Measurements from ENCODE around the gene CAMK2D. TPM values are rescaled to one million over a fixed set of nuclear protein-coding genes. Genes with fewer than 3 reads are reported as not detected.

Gene CAMK2D
- total and polyA plus RNA-seq, 2 donors (not counting 1 experiment from before 2014, with no cell fraction given) = 120 to 262 TPM

GRCh38 chr4:113760094-113760794 lies 1.3 kb downstream of the CAMK2D start:
- H3K79me2 ChIP-seq (ENCODE audit: control insufficient read depth, insufficient read depth, low read length) = peaks cover 56% of the 10 kb centered on the region
- H2AFZ ChIP-seq (ENCODE audit: low read length) = peak overlapping the region; percentile 37
- H3K9ac ChIP-seq (ENCODE audit: insufficient read depth, low read length) = peak overlapping the region; percentile 91
- DNase-seq (ENCODE audit: low read depth in 2 of 2) = peak; percentile 59 to 67
- peaks cover 4% of the 10 kb centered on the region for H3K4me1 ChIP-seq (ENCODE audit: control insufficient read depth, extremely low read depth, insufficient read depth, low read length)
- TF ChIP-seq EZH2 (IDR thresholded peaks at IDR 0.05; ENCODE audit: low read length, missing control alignments) (no peak), CTCF (conservative IDR thresholded peaks at IDR 0.05 in 1 of 2, IDR thresholded peaks at IDR 0.05 in 1 of 2; ENCODE audit: low read depth in 1 of 2, low read length in 2 of 2) (no peak)
- H3K27me3 ChIP-seq (ENCODE audit: control insufficient read depth, insufficient read depth, low read length) = no peaks in the 10 kb centered on the region
- H4K20me1 ChIP-seq (ENCODE audit: control insufficient read depth, extremely low read depth, insufficient read depth, low read length) = no peaks in the 10 kb centered on the region
- no peaks in the 10 kb centered on the region for H3K36me3 ChIP-seq (ENCODE audit: control insufficient read depth, insufficient read depth, low read length)
- no peaks in the 10 kb centered on the region for H3K9me3 ChIP-seq (ENCODE audit: control insufficient read depth, insufficient read depth, low read depth, low read length)
- H3K4me2 ChIP-seq (ENCODE audit: extremely low read depth, insufficient read depth, low read length) = peak overlapping the region; percentile 88
- H3K27ac ChIP-seq (ENCODE audit: insufficient read depth, low read length) = peak overlapping the region; percentile 99
- peak overlapping the region; percentile 80 to 95 (median 90) for H3K4me3 ChIP-seq (replicated peaks in 1 of 4; ENCODE audit: control extremely low read depth in 1 of 4, insufficient read depth in 1 of 4, low read depth in 3 of 4, low read length in 4 of 4)

GRCh38 chr4:113759696-113760093 lies 1.8 kb downstream of the CAMK2D start:
- H3K9ac ChIP-seq (ENCODE audit: insufficient read depth, low read length) = peak overlapping the region; percentile 91
- peak overlapping the region; percentile 88 for H3K4me2 ChIP-seq (ENCODE audit: extremely low read depth, insufficient read depth, low read length)
- no peaks in the 10 kb centered on the region for H3K36me3 ChIP-seq (ENCODE audit: control insufficient read depth, insufficient read depth, low read length)
- H3K4me1 ChIP-seq (ENCODE audit: control insufficient read depth, extremely low read depth, insufficient read depth, low read length) = peaks cover 4% of the 10 kb centered on the region
- peaks cover 61% of the 10 kb centered on the region for H3K79me2 ChIP-seq (ENCODE audit: control insufficient read depth, insufficient read depth, low read length)
- no peaks in the 10 kb centered on the region for H3K9me3 ChIP-seq (ENCODE audit: control insufficient read depth, insufficient read depth, low read depth, low read length)
- peak; percentile 20 to 33 for DNase-seq (ENCODE audit: low read depth in 2 of 2)
- H3K27me3 ChIP-seq (ENCODE audit: control insufficient read depth, insufficient read depth, low read length) = no peaks in the 10 kb centered on the region
- H3K4me3 ChIP-seq (replicated peaks in 1 of 4; ENCODE audit: control extremely low read depth in 1 of 4, insufficient read depth in 1 of 4, low read depth in 3 of 4, low read length in 4 of 4) = peak overlapping the region; percentile 80 to 95 (median 90)
- no peak overlapping the region for H2AFZ ChIP-seq (ENCODE audit: low read length)
- no peak for TF ChIP-seq EZH2 (IDR thresholded peaks at IDR 0.05; ENCODE audit: low read length, missing control alignments)
- no peak for TF ChIP-seq CTCF (conservative IDR thresholded peaks at IDR 0.05 in 1 of 2, IDR thresholded peaks at IDR 0.05 in 1 of 2; ENCODE audit: low read depth in 1 of 2, low read length in 2 of 2)
- H4K20me1 ChIP-seq (ENCODE audit: control insufficient read depth, extremely low read depth, insufficient read depth, low read length) = no peaks in the 10 kb centered on the region
- H3K27ac ChIP-seq (ENCODE audit: insufficient read depth, low read length) = peak overlapping the region; percentile 99

- DNase-seq (ENCODE audit: low read depth in 2 of 2) = peak in 1 of 2 donors; percentile 87
- Histone ChIP-seq H3K27ac (ENCODE audit: insufficient read depth, low read length) (peak overlapping the region; percentile 99), H3K36me3 (ENCODE audit: control insufficient read depth, insufficient read depth, low read length) (no peaks in the 10 kb centered on the region), H2AFZ (ENCODE audit: low read length) (no peak overlapping the region), H3K4me1 (ENCODE audit: control insufficient read depth, extremely low read depth, insufficient read depth, low read length) (peaks cover 4% of the 10 kb centered on the region), H4K20me1 (ENCODE audit: control insufficient read depth, extremely low read depth, insufficient read depth, low read length) (no peaks in the 10 kb centered on the region), H3K27me3 (ENCODE audit: control insufficient read depth, insufficient read depth, low read length) (no peaks in the 10 kb centered on the region), H3K9me3 (ENCODE audit: control insufficient read depth, insufficient read depth, low read depth, low read length) (no peaks in the 10 kb centered on the region), H3K79me2 (ENCODE audit: control insufficient read depth, insufficient read depth, low read length) (peaks cover 72% of the 10 kb centered on the region), H3K9ac (ENCODE audit: insufficient read depth, low read length) (peak overlapping the region; percentile 36), H3K4me2 (ENCODE audit: extremely low read depth, insufficient read depth, low read length) (peak overlapping the region; percentile 88), H3K4me3 (replicated peaks in 1 of 4; ENCODE audit: control extremely low read depth in 1 of 4, insufficient read depth in 1 of 4, low read depth in 3 of 4, low read length in 4 of 4) (peak overlapping the region; percentile 80 to 95 (median 90))
- TF ChIP-seq CTCF (conservative IDR thresholded peaks at IDR 0.05 in 1 of 2, IDR thresholded peaks at IDR 0.05 in 1 of 2; ENCODE audit: low read depth in 1 of 2, low read length in 2 of 2) (no peak), EZH2 (IDR thresholded peaks at IDR 0.05; ENCODE audit: low read length, missing control alignments) (no peak)
Measured at GRCh38 chr4:113758372-113758771, 3.2 kb downstream of the CAMK2D start.

Measured in fibroblast of lung (primary cell).